ENCODE measurements around the gene CYP4F22.
"Not testable (repeated sequence)": the region's sequence is repeated elsewhere in the genome, so short reads cannot be mapped to it uniquely, and the experiment has no call there.

CYP4F22 gene

DNA sequence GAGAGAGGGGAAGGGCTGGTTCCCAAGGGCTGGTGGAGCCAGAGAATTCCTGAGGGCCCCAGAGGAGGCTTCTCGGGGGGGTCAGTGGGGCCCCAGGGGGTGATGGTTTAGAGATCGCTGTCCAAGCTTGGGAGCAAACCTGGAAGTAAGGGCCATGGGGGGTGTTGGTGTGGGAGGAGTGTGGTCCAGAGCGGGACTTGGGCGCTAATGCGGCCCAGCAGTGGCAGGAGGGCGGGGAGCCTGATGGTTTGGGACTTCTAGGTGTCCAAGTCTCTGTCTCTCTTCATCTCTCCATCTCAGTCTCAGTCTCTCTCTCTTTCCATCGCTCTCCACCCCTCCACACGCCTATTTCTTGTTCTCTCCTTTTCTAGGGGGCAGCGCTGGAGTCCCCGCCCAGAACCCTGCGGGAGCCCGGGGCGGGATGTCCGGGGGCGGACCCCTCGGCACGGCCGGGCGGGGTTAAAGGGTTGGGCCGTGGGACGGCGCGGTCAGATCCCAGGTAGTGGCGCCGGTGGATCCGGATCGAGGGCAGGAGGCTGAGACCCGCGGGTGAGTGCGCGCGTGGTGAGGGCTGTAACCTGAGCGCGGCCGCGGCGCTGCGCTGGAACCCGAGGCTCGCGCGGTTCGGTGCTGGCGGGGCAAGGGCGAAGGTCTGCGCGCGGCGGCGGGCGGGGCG, at the start of gene CYP4F22:
Gene CYP4F22, plus strand, starts transcription at position 491 of the 676 bp plus-strand sequence. CDS start 16,812 bp downstream, outside the sequence.
- DNase-seq: no peak

DNA sequence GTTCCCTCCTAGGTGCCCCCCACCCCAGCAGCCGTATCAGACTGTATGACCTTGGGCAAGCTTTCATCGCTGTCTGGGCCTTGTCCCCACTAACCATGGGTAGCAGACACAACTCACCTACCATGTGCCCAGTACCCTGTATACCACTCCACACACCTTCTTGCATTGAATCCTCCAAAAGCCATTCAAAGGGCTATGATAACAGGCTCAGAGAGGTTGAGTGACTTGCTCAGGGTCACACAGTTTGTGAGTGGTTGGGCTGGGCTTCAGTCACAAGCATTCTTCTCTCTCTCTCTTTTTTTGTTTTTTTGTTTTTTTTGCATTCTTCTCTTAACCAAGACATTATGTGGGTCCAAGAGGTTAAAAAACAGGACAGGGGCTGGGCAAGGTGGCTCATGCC, 46.6 kb upstream of the CYP4F22 start:
- no peak for DNase-seq

DNA sequence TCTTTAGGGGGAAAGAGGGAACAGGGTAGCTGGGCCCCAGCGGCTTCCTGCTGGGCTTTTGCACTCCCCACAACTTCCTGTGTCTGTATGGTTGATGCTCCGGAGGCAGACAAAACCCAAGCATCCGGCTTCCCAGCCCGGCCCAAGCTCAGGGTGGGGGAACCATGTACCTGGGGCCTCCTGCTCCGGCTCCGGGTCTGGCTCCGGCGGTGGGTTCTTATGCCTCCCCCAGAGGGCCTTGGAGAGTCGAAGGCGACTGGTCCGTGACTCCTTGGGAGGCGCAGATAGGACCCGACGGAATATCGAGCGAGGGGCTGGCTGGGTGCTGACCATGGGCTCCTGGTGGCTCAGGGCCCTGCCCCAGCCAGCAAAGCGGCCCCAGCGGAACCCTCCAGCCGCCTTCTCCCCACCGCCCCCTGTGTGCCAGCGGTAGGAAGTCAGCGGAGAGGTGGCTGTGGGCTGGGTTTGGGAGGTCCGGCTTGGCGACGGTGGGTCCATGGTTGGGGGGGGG, 44.4 kb upstream of the CYP4F22 start:
- DNase-seq: no peak

DNA sequence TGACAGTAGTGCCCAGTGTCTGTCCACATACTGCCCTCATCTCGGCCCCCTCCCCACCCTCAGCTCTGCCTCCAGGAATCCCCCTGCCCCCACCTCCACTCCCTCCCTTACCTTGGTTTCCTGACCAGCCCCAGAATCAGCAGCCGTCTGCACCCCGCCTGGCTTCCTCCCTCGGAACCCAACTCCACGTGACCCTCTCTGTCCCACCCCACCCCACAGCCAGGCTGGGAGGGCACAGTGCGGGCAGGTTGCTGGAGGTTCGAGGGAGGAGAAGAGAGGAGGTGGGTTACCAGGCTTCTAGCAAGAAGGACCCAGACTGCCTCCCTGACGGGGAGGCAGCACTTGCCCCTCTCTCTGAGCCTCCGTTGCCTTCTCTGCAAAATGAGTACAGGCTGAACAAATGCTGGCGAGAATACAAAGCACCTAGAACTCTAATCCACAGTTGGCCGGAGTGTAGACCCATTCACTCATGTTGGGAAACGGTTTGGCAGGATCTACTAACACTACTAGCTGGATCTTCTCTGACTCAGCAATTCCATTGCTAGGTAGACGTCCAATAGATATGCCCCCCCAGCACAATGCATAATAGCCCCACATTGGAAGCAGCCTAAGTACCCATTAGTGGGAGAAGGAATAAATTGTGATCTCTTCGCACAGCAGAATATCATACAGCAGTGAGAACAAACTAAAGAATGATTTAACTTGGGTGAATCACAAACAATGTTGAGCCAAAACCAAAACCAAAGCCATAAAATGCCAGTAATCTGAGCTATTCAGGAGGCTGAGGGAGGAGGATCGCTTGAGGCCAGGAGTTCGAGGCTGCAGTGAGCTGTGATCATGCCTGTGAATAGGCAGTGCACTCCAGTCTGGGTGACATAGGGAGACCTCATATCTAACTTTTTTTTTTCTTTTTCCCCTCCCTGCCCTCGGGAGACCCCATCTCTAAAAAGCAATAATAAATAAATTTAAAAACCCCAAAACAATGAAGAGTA, 43.6 kb upstream of the CYP4F22 start, which contains the start of gene RASAL3:
Gene RASAL3, minus strand, starts transcription at position 151 of the 992 bp plus-strand sequence. CDS start 186 bp downstream, outside the sequence.
- DNase-seq: no peak

DNA sequence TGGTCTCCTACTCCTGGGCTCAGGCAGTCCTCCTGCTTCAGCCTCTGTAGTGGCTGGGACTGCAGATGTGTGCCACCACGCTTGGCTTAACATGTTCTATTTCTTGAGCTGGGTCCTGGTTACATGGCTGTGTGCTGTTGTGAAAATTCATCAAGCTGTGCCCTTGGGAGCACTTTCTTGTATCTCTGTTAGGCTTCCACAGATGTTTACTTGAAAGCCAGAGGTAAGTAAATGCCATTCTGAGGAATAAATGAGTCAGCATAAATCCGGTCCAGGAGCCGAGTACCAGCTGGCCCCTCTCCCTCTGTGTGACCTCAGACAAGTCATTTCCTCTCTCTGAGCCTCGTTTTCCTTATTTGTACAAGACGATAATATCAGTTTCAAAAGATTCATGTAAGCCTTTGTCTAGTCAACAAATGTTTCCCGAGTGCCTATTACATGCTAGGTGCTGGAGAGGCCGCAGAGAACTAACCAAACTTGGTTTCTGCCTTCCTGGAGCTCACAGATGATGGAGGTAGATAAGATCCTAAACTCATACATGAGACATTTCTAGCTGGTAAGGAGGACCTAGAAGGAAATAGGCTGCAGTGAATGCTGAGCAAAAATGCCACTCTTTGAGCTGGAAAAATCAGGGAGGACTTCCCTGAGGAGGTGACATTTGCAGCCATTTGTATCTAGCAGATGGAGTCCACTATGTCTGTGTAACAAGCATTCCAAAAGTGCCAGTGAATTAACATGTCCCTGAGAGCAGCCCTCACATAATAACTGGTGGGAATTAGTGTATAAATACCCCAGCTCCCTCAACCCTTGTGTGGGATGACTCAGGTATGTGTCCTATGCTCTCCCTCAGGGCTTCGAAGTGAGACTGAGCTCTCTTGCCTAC, 41.2 kb upstream of the CYP4F22 start:
- DNase-seq: no peak

DNA sequence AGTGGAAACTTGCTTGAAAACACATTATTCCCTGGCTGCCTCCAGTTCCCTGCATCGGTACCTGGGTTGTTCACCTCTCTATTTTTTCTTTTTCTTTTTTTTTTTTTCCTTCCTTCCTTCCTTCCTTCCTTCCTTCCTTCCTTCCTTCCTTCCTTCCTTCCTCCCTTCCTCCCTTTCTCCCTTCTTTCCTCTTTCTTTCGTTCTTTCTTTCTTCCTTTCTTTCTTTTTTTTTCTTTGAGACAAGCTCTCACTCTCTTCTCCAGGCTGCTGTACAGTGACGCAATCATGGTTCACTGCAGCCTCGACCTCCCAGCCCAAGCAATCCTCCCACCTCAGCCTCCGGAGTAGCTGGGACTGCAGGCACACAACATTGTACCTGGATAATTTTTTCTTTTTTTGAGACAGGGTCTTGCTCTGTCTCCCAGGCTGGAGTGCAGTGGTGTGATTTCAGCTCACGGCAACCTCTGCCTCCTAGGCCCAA, 40.6 kb upstream of the CYP4F22 start:
- DNase-seq: no peak

DNA sequence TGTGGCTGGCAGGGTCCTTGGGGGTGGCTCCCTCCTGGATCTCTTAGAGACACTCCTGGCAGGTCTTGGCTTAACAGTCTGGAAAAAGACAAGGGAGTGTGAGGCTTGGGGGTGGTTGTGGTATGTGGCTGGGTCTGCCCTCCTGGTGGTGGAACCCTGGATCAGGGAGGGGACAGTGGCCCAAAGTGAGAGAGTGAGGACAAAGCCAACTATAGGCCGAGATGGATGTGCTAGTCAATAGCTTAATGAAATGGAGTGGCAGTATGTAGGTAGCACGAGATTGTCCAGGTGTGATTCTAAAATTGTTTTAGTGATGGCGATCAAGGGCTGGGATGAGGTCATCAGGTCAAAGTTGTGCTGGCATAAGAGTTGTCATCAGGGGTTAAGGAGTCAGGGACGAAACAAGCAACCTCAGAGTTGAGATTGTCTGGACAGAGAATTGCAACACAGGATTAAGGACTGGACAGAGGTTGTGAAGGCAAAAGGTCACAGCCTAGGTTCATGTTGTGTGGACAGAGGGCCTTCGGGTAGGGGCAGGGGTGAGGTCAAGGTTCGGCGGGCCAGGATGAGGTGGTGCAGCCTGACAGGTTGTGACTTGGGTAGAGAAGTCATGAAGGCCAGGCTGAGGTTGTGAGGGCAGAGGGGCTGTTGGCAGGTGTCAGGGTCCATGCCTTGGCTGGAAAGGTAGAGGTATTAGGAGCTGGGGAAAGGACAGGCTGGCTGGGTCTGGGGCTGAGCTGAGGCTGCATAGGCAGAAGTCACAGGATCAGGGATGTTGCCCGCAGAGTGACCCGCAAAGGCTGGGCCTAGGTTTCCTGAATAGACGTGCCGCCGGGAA, 39.4 kb upstream of the CYP4F22 start:
- DNase-seq: no peak

DNA sequence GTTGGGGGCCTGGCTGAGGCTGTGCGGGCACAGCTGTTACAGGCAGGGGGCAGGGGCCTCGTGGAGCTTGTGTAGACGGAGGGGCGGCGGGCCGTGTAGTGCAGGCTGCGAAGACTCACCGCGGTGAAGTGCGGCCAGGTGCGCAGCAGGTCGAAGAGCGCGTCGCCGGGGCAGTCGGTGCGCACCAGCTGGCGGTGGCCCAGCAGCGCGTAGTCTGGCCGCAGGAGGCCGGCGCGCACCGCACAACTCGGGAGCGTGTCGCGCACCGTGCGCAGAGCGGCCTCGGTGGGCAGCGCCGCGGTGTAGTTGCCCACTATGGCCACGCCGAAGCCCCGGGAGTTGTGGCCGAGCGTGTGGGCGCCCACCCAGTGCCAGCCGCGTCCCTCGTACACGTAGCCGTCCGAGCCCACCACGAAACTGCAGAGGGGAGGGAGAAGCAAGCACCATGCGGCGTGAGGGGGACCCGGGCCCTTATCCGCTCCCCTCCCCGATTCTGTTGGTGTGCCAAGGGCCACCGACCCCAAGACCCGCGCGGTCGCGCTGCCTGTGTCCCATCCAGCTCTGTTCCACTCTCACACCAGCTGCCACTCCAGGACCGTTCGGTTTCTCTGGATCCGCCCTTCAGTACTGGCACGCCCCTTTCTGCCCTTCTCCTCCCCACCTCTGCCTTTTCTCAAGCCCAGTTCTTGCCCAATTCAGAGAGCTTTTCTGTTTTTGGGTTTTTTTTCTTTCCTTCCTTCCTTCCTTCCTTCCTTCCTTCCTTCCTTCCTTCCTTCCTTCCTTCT, 38.6 kb upstream of the CYP4F22 start:
- no peak for DNase-seq

DNA sequence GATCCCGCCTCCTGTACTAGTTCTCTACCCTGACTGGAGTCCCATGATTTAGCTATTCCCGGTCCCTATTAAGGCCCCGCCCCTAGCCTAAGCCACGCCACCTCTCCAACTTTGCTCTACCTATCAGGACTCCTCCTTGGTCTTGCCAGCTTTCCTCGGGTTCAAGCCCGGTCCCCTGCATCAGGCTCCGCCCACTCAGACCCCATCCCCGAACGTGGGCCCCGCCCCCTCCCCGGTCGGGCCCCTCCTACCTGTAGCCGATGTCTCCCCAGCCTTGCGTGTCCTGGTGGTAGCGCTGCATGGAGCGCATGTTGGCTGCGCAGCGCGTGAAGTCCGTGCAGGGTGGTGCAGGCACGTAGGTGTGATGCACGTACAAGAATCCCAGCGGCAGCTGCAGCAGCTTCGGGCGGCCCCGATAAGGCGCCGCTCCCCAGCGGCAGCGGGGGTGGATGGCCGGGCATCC, 36.7 kb upstream of the CYP4F22 start:
- DNase-seq: no peak

DNA sequence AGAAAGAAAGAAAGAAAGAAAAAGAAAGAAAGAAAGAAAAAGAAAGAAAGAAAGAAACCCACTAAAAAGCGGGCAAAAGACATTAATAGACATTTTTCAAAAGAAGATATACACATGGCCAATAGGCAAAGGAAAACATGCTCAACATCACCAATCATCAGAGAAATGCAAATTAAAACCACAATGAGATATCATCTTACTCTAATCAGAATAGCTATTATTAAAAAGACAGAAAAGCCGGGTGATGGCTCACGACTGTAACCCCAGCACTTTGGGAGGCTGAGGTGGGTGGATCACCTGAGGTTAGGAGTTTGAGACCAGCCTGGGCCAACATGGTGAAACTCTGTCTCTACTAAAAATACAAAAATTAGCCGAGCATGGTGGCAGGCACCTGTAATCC, 34.5 kb upstream of the CYP4F22 start:
- not testable (repeated sequence) for DNase-seq

DNA sequence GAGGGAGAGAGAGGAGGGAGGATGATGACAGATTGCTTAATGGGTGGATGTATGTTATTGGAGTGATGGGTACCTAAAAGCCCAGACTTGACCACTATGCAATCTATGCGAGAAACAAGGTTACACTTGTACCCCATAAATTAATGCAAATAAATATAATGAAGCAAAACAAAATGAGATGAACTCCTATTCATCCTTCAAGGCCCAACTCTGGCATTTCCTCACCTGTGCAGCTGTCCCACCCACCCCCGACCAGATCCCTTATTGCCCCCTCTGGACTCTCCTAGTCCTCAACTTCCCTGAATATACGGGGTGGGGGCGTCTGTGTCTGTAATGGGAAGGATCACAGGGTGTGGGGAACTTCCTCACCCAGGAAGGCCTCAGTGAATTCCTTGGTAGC, 33.2 kb upstream of the CYP4F22 start:
- DNase-seq: no peak

DNA sequence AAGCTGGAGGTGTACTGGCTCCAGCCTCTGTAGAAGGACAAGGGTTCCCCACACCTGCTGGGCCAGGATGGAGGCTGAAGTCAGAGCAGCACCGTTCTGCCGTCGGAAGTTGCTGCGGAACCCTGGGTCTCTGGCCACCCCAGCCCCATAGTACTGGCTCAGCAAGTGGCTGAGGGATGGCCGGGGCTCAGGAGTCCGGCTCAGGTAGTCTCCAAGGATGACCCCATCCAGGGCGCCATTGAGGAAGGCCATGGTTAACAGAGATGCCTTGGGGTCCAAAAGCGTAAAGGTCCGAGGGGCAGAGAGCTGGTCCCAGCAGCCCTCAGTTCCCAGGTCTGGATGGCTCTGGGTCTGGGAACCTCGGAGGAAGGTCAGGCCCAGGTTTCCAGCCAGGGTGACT, 32.7 kb upstream of the CYP4F22 start:
- DNase-seq: no peak

DNA sequence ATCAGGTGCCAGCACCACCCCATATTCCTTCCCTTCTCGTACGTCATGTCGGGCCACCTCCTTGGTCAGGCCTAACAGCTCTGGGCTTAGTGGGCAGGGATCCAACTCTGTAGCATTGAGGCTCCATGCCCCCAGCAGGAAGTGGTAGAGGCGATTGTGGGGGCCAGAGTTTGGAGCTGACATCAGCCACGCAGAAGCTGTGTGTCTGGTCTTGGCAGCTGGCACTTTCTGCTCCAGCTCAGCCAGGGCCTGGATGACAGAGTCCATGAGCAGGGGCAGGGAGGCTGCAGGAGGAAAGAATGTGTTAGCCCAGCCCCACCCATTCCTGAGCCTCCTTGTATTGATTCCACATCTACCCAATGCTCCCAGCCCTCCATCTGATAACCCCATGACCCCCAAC, 32.0 kb upstream of the CYP4F22 start:
- DNase-seq: no peak

DNA sequence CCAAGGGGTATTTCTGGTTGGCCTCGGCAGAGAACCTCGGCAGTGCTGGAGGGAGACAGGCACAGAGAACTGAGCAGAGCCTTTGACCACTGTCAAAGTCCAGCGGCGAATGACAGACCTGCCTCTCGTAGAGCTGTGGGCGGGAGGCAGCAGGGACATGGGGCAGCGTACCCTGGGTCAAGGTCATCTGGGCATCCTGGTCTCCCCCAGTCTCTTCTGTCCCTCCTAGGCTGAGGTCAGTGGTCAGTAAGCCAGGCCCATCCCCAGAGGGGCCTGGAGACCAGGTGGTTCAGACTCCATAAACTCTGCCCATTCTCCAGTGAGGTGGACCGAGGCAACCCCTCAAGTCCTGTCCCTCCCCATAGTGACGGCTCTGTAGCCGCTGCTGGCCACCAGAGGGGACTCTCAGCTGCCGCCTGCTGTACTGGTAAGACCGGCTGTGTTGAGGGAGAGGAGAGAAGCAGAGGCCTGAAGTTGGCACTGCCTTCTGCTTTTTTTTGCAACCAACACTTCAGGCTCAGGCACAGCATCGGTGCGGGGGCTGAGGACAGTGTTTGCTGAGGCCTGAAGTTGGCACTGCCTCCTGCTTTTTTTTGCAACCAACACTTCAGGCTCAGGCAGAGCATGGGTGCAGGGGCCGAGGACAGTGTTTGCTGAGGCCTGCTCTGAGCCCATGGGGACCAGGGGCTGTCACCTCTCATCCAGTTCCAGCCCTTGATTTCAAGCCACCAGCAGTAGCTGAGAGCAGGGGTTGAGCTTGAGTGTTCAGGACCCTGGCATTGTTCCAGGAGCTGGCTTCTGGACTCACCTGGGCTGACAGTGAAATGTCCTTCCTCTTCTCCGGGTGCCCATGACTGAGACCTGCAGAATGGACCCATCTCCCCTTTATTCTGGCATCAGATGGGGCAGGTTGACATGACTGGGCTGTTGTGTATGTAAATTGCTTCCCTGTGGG, 28.7 kb upstream of the CYP4F22 start, which contains the start of gene PGLYRP2:
Gene PGLYRP2, minus strand, starts transcription at position 111 of the 955 bp plus-strand sequence. CDS start 130 bp downstream, outside the sequence.
- DNase-seq: no peak

DNA sequence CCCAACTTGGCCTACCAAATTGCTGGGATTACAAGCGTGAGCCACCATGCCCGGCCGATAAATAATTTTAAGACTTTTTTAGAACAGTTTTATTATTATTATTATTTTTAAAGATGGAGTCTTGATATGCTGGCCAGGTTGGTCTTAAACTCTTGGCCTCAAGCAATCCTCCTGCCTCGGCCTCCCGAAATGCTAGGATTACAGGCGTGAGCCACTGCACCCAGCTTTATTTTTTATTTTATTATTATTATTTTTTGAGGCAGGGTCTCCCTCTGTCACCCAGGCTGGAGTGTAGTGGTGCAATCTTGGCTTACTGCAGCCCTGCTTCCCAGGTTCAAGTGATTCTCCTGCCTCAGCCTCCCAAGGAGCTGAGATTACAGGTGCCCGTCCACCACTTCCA, 27.3 kb upstream of the CYP4F22 start:
- DNase-seq: not testable (repeated sequence)

DNA sequence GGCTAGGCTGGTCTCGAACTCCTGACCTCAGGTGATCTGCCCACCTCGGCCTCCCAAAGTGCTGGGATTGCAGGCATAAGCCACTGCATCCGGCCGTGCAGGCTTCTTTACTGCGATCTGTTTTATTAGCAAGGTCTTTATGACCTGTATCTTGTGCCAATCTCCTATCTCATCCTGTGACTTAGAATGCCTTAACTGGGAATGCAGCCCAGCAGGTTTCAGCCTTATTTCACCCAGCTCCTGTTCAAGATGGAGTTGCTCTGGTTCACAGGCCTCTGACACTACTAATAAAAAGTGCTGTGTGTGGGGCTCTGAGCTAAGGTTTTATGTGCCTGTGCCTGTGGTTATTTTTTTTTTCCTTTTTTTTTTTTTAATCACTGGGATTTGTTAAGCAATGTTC, 22.6 kb upstream of the CYP4F22 start:
- not testable (repeated sequence) for DNase-seq

DNA sequence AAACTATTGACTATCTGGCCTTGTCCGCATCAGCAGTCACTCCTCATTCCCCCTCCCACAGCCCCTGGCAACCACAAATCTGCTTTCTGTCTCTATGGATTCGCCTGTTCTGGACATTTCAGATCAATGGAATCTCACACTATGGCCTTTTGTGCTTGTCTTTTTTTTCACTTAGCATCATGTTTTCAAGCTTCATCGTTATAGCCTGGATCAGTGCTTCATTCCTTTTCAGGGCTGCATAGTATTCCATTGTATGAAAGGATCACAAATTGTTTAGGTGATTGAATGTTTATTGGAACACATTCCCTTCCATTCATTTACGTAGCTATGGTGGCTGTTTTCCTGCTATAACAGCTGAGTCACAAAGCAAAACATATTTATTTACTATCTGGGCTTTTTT, 21.3 kb upstream of the CYP4F22 start:
- no peak for DNase-seq

DNA sequence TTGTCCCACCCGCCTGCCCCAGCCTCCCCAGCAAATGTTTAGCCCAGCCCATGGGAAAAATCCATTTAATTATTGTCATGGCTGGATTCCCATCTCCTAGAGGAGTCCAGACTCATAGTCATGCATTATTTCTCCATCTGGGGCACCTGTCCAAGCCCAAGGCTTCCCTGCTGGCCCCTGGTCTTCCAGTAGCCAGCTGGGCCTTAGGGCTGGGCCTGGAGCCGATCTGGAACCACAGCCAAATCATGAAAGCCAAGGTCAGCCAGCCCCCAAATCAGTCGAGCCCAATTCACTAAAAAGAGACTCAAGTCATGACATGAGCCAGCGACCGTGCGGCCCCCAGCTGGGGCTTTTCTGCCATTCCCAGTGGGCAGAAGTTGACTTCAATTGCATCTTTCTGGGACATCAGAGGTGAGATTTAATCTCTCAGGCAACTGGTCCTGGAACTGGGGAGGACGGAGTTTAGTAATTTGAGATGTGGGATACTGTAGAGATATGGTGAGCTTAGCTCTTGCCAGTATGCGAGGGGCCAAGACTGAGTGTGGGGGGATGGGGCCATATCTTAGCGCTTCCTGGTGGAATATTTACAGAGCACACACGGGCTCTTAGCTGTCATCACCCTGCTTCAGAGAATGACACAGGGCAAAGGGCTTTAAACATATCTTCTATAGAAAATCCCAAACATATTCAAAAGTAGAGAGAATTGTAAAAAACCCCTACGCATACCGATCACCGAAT, 19.7 kb upstream of the CYP4F22 start:
- no peak for DNase-seq
